MM.1S (cell line): Measurements from ENCODE around the gene CCDC88A.

Experiments used
- EZH2 ChIP-seq: fragments of 300-600 bp; sonication (generic); optimal IDR thresholded peaks from 2 replicates; pipeline ENCODE3; 2017; ENCODE audit warnings: low read depth, mild to moderate bottlenecking, antibody characterized with exemption, low read length, mixed read lengths
- TF ChIP-seq, protein P1 (sequence below): fragments of 300-600 bp; sonication (generic); IDR thresholded peaks from 2 replicates; pipeline ENCODE4 v1.5.1; 2016; ENCODE audit warnings: antibody characterized with exemption, low read length, mixed read lengths

DNA sequence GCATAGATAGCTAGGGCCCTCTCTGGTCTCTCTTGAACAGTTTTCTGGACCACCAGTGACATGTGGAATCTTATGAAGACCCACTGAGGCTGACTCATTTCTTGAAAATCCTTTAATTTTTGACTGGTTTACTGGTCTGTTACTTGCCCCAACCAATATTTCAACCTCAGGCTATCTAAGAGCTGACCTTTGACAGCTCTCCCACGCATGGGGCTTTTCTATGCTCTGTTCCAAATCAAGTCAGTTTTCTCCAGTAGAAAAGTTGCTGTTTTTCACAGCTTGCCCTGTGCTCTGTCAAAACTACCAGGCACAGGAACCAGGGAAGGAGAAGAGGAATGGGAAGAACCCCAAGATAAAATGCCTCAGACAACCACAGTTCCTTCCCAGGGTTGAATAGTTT lies 104.7 kb downstream of the CCDC88A start:
- TF ChIP-seq, protein P1, sequence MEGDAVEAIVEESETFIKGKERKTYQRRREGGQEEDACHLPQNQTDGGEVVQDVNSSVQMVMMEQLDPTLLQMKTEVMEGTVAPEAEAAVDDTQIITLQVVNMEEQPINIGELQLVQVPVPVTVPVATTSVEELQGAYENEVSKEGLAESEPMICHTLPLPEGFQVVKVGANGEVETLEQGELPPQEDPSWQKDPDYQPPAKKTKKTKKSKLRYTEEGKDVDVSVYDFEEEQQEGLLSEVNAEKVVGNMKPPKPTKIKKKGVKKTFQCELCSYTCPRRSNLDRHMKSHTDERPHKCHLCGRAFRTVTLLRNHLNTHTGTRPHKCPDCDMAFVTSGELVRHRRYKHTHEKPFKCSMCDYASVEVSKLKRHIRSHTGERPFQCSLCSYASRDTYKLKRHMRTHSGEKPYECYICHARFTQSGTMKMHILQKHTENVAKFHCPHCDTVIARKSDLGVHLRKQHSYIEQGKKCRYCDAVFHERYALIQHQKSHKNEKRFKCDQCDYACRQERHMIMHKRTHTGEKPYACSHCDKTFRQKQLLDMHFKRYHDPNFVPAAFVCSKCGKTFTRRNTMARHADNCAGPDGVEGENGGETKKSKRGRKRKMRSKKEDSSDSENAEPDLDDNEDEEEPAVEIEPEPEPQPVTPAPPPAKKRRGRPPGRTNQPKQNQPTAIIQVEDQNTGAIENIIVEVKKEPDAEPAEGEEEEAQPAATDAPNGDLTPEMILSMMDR: no peak
- TF ChIP-seq EZH2: no peak
